T-helper 1 cell treated with Interleukin-12 subunit alpha and Interleukin-12 subunit beta and Interleukin-4 antibody, amounts not matched to agents 30 ng/mL and 1 ng/mL, for 36 hours (primary cell): ENCODE measurements around the gene NOTCH4. TPM values are rescaled to one million over a fixed set of nuclear protein-coding genes. Genes with fewer than 3 reads are reported as not detected.

Experiments used
- intact Hi-C: fragments of 100-400 bp; cut with micrococcal nuclease; formaldehyde crosslinking; loops from one replicate; pipeline ENCODE4 v1.15.1; 2024
- total RNA-seq: library from RNA; stranded (reverse); gene quantifications from 2 replicates; pipeline ENCODE4 v1.2.3, GENCODE V29; 2022

Gene NOTCH4
- total RNA-seq, 1 donor from 2014 or later = 0.25 TPM

GRCh38 chr6:32183483-32184083 is 40.3 kb downstream of the NOTCH4 start:
- intact Hi-C loops = no loop called here

- intact Hi-C loops = no loop called here
Measured at GRCh38 chr6:32183030-32183429, 40.8 kb downstream of the NOTCH4 start.

DNA sequence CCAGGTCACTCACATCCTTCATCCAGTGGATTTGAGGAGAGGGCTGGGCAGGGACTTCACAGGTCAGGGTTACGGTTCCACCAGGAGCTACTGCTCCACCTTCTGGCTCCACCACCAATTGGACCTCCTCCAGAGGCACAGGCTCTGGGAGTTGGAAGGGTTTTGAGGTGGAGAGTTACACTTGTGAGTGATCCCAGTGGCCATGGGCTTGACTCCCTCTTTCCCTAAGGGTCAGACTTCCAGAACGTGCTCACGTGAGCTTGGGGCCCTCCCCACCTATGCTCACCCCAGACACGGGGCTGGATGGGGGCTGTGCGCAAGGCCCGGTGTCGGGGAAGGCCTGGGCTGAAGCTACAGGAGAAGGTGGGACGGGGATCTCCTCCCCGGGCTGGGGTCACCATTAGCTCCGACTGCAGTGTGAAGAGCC is 41.3 kb downstream of the NOTCH4 start:
- intact Hi-C loops = no loop called here

DNA sequence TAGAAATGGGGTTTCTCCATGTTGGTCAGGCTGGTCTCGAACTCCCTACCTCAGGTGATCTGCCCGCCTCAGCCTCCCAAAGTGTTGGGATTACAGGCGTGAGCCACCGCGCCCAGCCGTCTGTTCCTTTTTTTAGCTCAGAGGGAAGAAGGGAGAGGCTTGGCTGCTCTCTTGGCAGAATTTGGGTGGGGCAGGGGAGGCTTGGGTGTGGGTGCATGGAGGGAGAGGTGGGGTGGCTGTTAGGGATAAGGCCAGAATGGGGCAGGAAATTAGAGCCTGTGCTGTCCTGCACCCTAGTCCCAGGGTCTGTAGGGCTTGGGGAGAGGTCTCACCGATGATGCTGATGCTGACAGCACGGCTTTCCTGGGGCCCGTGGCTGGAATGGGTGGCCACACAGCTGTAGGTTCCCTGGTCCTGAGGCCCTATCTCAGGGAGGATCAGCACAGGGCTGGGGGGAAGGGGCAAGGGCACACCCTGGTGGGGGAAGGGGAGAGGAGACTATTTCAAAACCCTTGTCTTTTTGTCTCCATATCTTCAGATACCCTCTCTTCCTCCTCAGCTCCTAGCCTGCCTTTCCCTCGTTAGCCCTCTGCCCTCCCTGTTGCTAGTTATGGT is 41.8 kb downstream of the NOTCH4 start:
- intact Hi-C loops = no loop called here

- intact Hi-C loops = no loop called here
Measured at GRCh38 chr6:32181148-32181702, 42.6 kb downstream of the NOTCH4 start.

GRCh38 chr6:32179766-32180405 is 44.0 kb downstream of the NOTCH4 start:
- intact Hi-C loops = loop anchor here (2.0 to 10.0 kb wide), 7 partner anchors 373 to 1853 kb away; partner anchors contain the start of genes ATP6V1G2, CSNK2B, CUTA and LSM2

DNA sequence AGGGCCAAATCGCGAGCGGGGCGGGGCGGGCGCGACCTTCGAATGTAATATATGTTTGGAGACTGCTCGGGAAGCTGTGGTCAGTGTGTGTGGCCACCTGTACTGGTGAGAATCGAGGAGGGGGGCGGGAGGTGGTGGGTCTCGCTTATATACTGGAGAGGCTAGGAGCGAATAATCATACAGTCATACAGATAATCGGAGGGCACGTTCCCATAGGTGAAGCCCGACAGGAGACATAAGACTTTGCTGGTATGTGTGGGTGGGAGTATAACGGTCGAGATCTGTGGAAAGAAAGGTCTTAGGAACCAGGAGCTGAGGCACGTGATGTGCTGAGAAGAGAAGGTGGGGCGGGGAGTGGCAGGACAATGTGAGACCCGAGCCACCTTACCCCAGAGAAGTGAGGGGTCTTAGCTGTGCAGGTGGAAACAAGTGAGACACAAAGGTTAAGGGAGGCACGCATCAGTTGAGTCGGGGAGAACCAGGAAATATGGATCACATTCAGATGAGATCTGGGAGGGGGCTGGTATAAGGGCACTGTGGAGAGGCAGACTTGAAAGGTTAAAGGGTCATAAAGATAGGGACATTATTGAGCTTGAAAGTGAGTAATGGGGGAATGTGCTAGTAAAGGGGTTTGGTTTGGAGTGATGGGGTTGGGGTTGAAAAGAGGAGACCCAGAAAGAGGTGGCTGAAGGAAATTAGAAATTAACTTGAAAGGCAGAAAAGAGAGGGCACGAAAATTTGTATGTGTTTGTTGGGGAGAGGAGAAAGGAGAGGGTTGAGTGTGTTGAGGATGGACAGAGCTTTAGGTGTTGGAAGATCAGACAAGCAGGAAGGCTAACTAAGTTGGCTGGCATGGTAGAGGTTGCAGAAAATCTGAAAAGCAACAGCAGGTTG is 45.1 kb downstream of the NOTCH4 start:
- intact Hi-C loops = loop anchor here (1.0 to 10.0 kb wide), 20 partner anchors 12 to 1851 kb away; partner anchors contain the start of genes ATP6V1G2, BAG6, BRD2 and CSNK2B

GRCh38 chr6:32177788-32178546 is 45.9 kb downstream of the NOTCH4 start, which contains the start of gene RNF5:
TSS of gene RNF5 (plus strand) at chr6:32178405. CDS start at chr6:32178512, 107 bp downstream.
- intact Hi-C loops = loop anchor here (1.0 to 10.0 kb wide), 22 partner anchors 12 to 1851 kb away; partner anchors contain the start of genes ABHD16A, ATP6V1G2, BAG6 and BRD2

DNA sequence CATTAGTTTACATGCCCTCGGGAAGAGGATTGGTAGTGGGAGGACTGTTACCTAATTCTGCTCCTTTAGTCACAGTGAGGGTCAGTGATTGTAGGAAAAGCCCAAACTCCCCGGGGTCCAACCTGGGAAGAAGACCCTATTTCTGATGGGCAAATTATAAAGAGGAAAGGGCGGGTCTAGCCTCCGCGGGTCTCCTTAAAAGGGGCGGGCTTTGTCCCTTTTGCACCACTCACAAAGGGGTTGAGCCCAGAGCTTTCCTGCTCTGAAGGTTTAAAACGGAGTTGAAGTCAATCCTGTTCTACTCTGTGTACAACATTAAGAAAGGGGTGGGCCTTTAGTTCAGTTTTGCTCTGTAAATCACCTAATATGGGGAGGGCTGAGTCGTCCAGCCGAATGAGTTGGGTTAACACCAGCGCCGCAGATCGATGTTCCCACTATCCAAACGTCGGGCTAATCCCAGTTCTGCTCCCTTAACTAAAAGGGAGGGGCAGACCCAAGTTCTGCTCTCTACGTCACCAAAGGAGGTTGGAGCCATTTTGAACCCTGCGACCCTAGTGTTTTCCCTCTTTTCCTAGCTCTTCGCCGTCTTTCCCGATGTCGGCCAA is 46.6 kb downstream of the NOTCH4 start:
- intact Hi-C loops = loop anchor here (2.0 to 10.0 kb wide), 7 partner anchors 474 to 1850 kb away; partner anchors contain the start of genes ABHD16A, ATP6V1G2, CSNK2B and CUTA

- intact Hi-C loops = loop anchor here (2.0 to 10.0 kb wide), 7 partner anchors 474 to 1849 kb away; partner anchors contain the start of genes ABHD16A, ATP6V1G2, CSNK2B and CUTA
Measured at GRCh38 chr6:32176476-32177182, 47.2 kb downstream of the NOTCH4 start.

- intact Hi-C loops = loop anchor here (2.0 to 10.0 kb wide), 7 partner anchors 473 to 1849 kb away; partner anchors contain the start of genes ABHD16A, ATP6V1G2, CSNK2B and CUTA
Measured at GRCh38 chr6:32175711-32176475, 48.0 kb downstream of the NOTCH4 start, which contains the start of gene AGPAT1. TSS of gene AGPAT1 (minus strand) at chr6:32176084. CDS start at chr6:32171496, 4,588 bp downstream.

DNA sequence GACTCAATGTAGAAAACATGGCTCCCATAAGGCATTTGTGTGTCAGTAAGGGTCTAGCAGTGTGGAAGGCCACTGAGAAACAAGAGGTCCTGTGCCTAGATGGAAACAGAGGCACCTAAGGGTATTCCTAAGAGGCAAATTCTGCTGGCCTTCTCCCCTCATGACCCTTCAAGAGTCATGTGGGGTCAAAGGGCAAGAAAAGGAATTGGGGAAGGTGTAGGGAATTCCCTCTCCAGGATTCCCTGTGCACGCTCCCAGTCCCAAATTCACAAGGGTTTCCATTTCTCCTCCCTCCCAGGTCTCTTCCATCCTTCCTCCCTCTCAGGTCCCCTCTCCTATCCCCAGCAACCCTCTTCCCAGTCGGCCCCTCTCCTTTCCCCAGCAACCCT is 48.6 kb downstream of the NOTCH4 start:
- intact Hi-C loops = loop anchor here (5.0 to 10.0 kb wide), 5 partner anchors 508 to 1848 kb away; partner anchors contain the start of genes ATP6V1G2, CSNK2B, CUTA and LY6G5B

DNA sequence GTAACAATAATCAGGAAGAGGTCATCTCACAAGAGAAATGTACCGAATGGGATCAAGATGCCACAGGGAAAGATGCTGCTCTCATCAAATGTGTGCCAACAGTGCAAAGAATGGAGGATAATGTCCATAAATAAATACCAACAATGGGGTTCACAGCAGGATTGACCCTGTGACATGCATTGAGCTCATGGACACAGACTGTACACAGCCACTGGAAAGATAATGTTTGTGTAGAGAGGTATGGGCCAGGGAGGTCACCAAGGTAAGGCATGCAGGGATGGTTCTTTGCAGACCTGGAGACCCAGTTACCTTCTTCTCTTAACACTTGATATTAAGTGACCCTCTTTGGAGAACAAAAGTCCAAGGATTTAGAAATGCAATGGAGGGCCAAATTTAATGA is 49.5 kb downstream of the NOTCH4 start:
- intact Hi-C loops = loop anchor here (10.0 kb wide), 2 partner anchors 710 to 1240 kb away; partner anchors contain the start of genes CUTA and PHF1

GRCh38 chr6:32173051-32173727 is 50.7 kb downstream of the NOTCH4 start:
- intact Hi-C loops = loop anchor here (10.0 kb wide), 2 partner anchors 708 to 1242 kb away; partner anchors contain the start of genes CUTA and PHF1

GRCh38 chr6:32171234-32171633 is 52.6 kb downstream of the NOTCH4 start:
- intact Hi-C loops = loop anchor here (10.0 kb wide), 2 partner anchors 706 to 1244 kb away; partner anchors contain the start of genes CUTA and PHF1

GRCh38 chr6:32170294-32170693 is 53.6 kb downstream of the NOTCH4 start:
- intact Hi-C loops = loop anchor here (10.0 kb wide), 2 partner anchors 705 to 1245 kb away; partner anchors contain the start of genes CUTA and PHF1
